Measurements from ENCODE around the gene EIF5.

DNA sequence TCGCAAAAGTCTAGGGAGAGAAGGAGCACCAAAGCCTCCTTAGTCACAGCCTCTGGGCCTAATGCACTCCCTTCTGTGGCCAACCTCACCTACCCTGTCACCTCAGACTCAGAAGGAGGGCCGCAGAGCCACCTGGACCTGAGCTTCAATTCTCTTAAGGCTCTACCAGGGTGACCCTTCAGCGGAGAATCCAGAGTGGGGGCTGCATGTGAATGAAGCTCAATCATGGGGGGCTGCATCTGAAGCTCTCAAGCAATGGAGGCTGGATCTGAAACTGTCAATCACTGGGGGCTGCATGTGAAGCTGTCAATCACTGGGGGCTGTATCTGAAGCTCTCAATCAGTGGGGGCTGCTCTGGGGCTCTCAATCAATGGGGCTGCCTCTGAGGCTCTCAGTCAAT is 43.1 kb upstream of the EIF5 start:
- TF ChIP-seq, protein P1, sequence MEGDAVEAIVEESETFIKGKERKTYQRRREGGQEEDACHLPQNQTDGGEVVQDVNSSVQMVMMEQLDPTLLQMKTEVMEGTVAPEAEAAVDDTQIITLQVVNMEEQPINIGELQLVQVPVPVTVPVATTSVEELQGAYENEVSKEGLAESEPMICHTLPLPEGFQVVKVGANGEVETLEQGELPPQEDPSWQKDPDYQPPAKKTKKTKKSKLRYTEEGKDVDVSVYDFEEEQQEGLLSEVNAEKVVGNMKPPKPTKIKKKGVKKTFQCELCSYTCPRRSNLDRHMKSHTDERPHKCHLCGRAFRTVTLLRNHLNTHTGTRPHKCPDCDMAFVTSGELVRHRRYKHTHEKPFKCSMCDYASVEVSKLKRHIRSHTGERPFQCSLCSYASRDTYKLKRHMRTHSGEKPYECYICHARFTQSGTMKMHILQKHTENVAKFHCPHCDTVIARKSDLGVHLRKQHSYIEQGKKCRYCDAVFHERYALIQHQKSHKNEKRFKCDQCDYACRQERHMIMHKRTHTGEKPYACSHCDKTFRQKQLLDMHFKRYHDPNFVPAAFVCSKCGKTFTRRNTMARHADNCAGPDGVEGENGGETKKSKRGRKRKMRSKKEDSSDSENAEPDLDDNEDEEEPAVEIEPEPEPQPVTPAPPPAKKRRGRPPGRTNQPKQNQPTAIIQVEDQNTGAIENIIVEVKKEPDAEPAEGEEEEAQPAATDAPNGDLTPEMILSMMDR (IDR thresholded peaks at IDR 0.05), result no peak
- TF ChIP-seq POLR2A (IDR thresholded peaks at IDR 0.05), result no peak

Measured in esophagus squamous epithelium (tissue), 4 donors.